Fibroblast of lung (primary cell): ENCODE results near the gene CACNA2D3. TPM values are rescaled to one million over a fixed set of nuclear protein-coding genes. Genes with fewer than 3 reads are reported as not detected.
A peak's percentile ranks its signal among the peaks of the same experiment; 100 is the strongest.

Experiments used
- DNase-seq, 2 donors: peaks; one replicate each; pipeline versions ENCODE4 v3.0.0 to v3.0.0-alpha.2; 2010; ENCODE audit warnings: low read depth in 2 of 2
- H2AFZ ChIP-seq: 2 replicates; pipeline ENCODE4 v1.5.1; 2012; ENCODE audit warnings: low read length, control low read depth, inconsistent platforms
- H3K27ac ChIP-seq: 2 replicates; pipeline ENCODE4 v1.5.1; 2011; ENCODE audit warnings: low read length, control low read depth; ENCODE audit not compliant: insufficient read depth
- H3K27me3 ChIP-seq: 2 replicates; pipeline ENCODE4 v1.5.1; 2011; ENCODE audit warnings: mild to moderate bottlenecking, low read length; ENCODE audit not compliant: control insufficient read depth, insufficient read depth
- H3K36me3 ChIP-seq: 2 replicates; pipeline ENCODE4 v1.5.1; 2011; ENCODE audit warnings: low read length; ENCODE audit not compliant: control insufficient read depth, insufficient read depth
- H3K4me1 ChIP-seq: 2 replicates; pipeline ENCODE4 v1.5.1; 2011; ENCODE audit warnings: low read length; ENCODE audit not compliant: control insufficient read depth, insufficient read depth; ENCODE audit errors: extremely low read depth
- H3K4me2 ChIP-seq: 2 replicates; pipeline ENCODE4 v1.5.1; 2011; ENCODE audit warnings: low read length, control low read depth; ENCODE audit not compliant: insufficient read depth; ENCODE audit errors: extremely low read depth
- H3K4me3 ChIP-seq, 4 experiments: fragments of 200-600 bp in 1 of 4; sonication (generic) in 1 of 4; replicated peaks in 1 of 4; 2 replicates each; pipeline ENCODE4 v1.5.1; 2011 to 2016; ENCODE audit warnings: low read length in 4 of 4, low read depth in 3 of 4, mild to moderate bottlenecking in 3 of 4, control low read depth in 2 of 4, inconsistent platforms in 1 of 4, mixed read lengths in 1 of 4; ENCODE audit not compliant: insufficient read depth in 1 of 4; ENCODE audit errors: control extremely low read depth in 1 of 4
- H3K79me2 ChIP-seq: 2 replicates; pipeline ENCODE4 v1.5.1; 2012; ENCODE audit warnings: mild to moderate bottlenecking, low read length, inconsistent platforms; ENCODE audit not compliant: control insufficient read depth, insufficient read depth
- H3K9ac ChIP-seq: 2 replicates; pipeline ENCODE4 v1.5.1; 2011; ENCODE audit warnings: mild to moderate bottlenecking, low read length, control low read depth; ENCODE audit not compliant: insufficient read depth
- H3K9me3 ChIP-seq: 2 replicates; pipeline ENCODE4 v1.5.1; 2012; ENCODE audit warnings: low read depth, low read length; ENCODE audit not compliant: control insufficient read depth, insufficient read depth
- H4K20me1 ChIP-seq: 2 replicates; pipeline ENCODE4 v1.5.1; 2011; ENCODE audit warnings: low read length; ENCODE audit not compliant: control insufficient read depth, insufficient read depth; ENCODE audit errors: extremely low read depth
- CTCF ChIP-seq, 2 donors: IDR thresholded peaks in 1 of 2; conservative IDR thresholded peaks in 1 of 2; 1 replicate in 1 of 2; 2 replicates in 1 of 2; pipeline ENCODE4 v1.5.1; 2011 to 2012; ENCODE audit warnings: low read length in 2 of 2, control low read depth in 1 of 2, inconsistent platforms in 1 of 2, low read depth in 1 of 2, mild to moderate bottlenecking in 1 of 2
- EZH2 ChIP-seq: IDR thresholded peaks from 2 replicates; pipeline ENCODE4 v1.5.1; 2012; ENCODE audit warnings: low read length, control low read depth, mild to moderate bottlenecking; ENCODE audit errors: missing control alignments
- polyA plus RNA-seq, 2 donors: library from polyadenylated mRNA; depleted of rRNA in 1 of 2; stranded (reverse) in 1 of 2; unstranded in 1 of 2; fragments of >200 nt; gene quantifications; 2 replicates each; pipeline ENCODE4 v1.2.1, GENCODE V29; 2011 to 2012; ENCODE audit warnings: missing spikeins in 1 of 2
- total RNA-seq: library from RNA; depleted of rRNA; stranded (reverse); fragments of >200 nt; gene quantifications from 2 replicates; pipeline ENCODE4 v1.2.1, GENCODE V29; 2014

Gene CACNA2D3
- total and polyA plus RNA-seq, 2 donors (not counting 1 experiment from before 2014, with no cell fraction given) = 1.8 to 11.5 TPM

DNA sequence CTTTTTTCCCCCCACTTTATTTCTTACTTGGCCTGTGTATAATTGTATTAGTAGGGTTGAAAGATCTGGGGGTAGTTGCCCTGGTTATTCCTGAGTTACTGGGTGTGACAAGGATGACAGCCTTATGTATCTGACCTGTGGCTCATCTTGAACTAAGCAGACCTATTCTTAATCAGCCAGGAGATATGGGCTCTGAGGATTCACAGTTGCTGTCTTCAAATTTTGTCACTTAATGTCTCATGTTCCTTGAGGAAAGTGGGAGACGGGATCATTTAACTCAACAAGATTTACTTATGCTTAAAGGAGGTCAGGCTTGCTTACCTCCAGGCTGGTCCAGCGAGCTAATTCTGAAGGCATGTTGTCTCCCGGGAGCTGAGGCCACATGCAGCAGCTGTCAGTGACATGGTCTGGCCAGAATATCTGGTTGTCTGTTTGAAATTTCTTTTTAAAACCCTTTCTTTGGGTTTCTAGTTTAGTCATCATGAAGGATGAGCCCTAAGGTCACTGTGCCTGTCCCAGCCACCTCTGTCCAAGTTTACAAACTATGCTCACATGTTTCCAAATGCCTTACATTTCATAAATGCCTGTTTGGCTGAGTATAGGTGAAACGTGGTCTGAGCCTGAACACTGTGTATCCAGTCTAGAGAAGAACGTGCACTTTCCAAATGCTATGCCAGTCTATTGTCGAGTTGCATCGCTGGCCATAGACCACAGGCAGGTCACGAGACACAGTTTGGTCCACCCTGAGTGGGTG, 778.7 kb downstream of the CACNA2D3 start:
- DNase-seq = peak in 1 of 2 donors; percentile 58
- no peak overlapping the region for H3K4me2 ChIP-seq
- H2AFZ ChIP-seq = no peak overlapping the region
- no peaks in the 10 kb centered on the region for H3K27me3 ChIP-seq
- peaks cover 18% of the 10 kb centered on the region for H3K4me1 ChIP-seq
- H3K9ac ChIP-seq = no peak overlapping the region
- no peaks in the 10 kb centered on the region for H3K79me2 ChIP-seq
- no peaks in the 10 kb centered on the region for H3K36me3 ChIP-seq
- no peak for TF ChIP-seq CTCF (conservative IDR thresholded peaks at IDR 0.05 in 1 of 2, IDR thresholded peaks at IDR 0.05 in 1 of 2; ENCODE audit: low read depth in 1 of 2, low read length in 2 of 2)
- no peak for TF ChIP-seq EZH2
- no peak overlapping the region for H3K27ac ChIP-seq
- H3K9me3 ChIP-seq = no peaks in the 10 kb centered on the region
- no peaks in the 10 kb centered on the region for H4K20me1 ChIP-seq
- H3K4me3 ChIP-seq = no peak overlapping the region

DNA sequence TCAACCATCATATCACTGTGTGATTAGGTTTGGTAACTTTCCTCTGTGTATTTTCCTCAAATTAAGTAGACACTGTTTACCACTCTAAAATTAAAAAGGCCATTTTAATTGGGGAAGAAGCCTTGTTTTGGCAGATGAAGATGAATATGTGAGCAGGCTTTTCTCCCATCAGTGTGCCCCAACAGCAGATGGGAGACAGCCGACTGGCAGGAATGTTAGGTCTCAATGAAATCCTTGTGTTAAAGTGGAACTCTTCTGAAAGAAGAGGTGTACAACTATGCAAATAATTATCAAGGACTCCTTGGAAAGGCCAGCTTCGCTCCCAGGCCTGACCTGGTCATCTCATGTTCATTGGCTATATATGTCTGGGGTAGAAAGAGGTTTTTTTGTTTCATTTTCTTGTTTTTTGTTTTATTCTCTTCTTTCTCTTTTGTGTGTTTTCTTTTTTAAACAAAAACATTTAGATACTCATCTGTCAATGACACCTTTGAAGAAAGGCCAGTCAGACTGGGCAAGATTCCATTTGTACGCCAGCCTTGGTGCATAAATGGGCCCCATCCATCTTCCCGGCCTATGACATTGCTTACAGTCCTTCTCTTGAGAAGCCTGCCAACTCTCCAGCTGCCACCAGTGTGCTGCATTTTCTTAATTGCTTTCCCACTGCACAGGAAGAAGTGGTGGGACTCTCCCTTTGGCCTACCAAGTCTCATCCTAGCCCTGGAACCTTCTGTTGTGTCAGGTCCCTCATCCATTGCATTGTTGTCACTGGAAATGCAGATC, 779.7 kb downstream of the CACNA2D3 start:
- no peaks in the 10 kb centered on the region for H3K36me3 ChIP-seq
- H3K4me2 ChIP-seq = no peak overlapping the region
- H3K79me2 ChIP-seq = no peaks in the 10 kb centered on the region
- DNase-seq = peak; percentile 69 to 73
- no peak overlapping the region for H3K4me3 ChIP-seq
- H3K27me3 ChIP-seq = no peaks in the 10 kb centered on the region
- no peak overlapping the region for H3K27ac ChIP-seq
- H3K4me1 ChIP-seq = peaks cover 16% of the 10 kb centered on the region
- TF ChIP-seq EZH2 = no peak
- no peak for TF ChIP-seq CTCF (conservative IDR thresholded peaks at IDR 0.05 in 1 of 2, IDR thresholded peaks at IDR 0.05 in 1 of 2; ENCODE audit: low read depth in 1 of 2, low read length in 2 of 2)
- no peak overlapping the region for H3K9ac ChIP-seq
- H4K20me1 ChIP-seq = no peaks in the 10 kb centered on the region
- H2AFZ ChIP-seq = no peak overlapping the region
- no peaks in the 10 kb centered on the region for H3K9me3 ChIP-seq

DNA sequence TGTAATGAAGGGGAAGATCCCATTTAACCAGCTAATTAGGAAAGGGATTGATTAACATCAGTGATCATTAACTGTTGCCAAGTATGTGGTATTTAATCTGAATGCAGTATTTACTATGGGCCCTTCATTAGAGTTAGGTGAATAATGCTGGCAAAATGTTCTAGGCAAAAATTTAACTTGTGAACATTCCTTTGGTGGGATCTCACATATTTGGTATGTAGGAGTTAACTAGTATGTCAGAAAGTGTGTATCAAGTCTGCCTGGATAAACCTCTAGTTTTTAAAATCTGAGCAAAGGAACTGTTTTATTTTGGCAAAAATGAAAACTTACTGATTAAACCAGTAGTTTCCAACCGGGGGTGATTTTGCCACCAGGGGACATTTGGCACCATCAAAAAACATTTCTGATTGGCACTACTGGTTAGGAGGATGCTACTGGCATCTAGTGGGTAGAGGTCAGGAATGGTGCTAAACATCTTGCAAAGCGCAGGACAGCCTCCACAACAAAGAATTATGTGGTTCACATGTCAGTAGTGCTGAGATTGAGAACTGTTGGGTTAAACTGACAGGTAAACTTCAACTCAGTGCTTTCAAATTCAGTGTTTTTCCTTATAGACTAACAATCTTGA, 783.0 kb downstream of the CACNA2D3 start:
- TF ChIP-seq EZH2 (no peak), CTCF (conservative IDR thresholded peaks at IDR 0.05 in 1 of 2, IDR thresholded peaks at IDR 0.05 in 1 of 2; ENCODE audit: low read depth in 1 of 2, low read length in 2 of 2) (no peak)
- no peak overlapping the region for H2AFZ ChIP-seq
- DNase-seq = peak in 1 of 2 donors; percentile 83
- H3K4me3 ChIP-seq = no peak overlapping the region
- H3K9ac ChIP-seq = no peak overlapping the region
- no peaks in the 10 kb centered on the region for H3K79me2 ChIP-seq
- H3K27me3 ChIP-seq = no peaks in the 10 kb centered on the region
- no peaks in the 10 kb centered on the region for H3K9me3 ChIP-seq
- H3K4me1 ChIP-seq = peaks cover 14% of the 10 kb centered on the region
- H3K4me2 ChIP-seq = no peak overlapping the region
- H4K20me1 ChIP-seq = no peaks in the 10 kb centered on the region
- no peaks in the 10 kb centered on the region for H3K36me3 ChIP-seq
- H3K27ac ChIP-seq = no peak overlapping the region
